Transverse colon (tissue), 3 donors: ENCODE data around the gene C19orf53.

Experiments used
- POLR2A ChIP-seq: fragments of 450-650 bp; IDR thresholded peaks from one replicate; pipeline ENCODE4 v1.6.1; 2016; ENCODE audit warnings: antibody characterized with exemption, mild to moderate bottlenecking, moderate library complexity
- TF ChIP-seq, protein P1 (sequence below), 5 experiments: fragments of 200-600 bp in 3 of 5; fragments of 450-650 bp in 2 of 5; sonication (generic) in 3 of 5; IDR thresholded peaks; 1 replicate in 2 of 5; 2 replicates in 3 of 5; pipeline ENCODE4 v1.5.1; 2016 to 2017; ENCODE audit warnings: antibody characterized with exemption in 5 of 5, inconsistent platforms in 3 of 5, mild to moderate bottlenecking in 2 of 5, moderate library complexity in 1 of 5

DNA sequence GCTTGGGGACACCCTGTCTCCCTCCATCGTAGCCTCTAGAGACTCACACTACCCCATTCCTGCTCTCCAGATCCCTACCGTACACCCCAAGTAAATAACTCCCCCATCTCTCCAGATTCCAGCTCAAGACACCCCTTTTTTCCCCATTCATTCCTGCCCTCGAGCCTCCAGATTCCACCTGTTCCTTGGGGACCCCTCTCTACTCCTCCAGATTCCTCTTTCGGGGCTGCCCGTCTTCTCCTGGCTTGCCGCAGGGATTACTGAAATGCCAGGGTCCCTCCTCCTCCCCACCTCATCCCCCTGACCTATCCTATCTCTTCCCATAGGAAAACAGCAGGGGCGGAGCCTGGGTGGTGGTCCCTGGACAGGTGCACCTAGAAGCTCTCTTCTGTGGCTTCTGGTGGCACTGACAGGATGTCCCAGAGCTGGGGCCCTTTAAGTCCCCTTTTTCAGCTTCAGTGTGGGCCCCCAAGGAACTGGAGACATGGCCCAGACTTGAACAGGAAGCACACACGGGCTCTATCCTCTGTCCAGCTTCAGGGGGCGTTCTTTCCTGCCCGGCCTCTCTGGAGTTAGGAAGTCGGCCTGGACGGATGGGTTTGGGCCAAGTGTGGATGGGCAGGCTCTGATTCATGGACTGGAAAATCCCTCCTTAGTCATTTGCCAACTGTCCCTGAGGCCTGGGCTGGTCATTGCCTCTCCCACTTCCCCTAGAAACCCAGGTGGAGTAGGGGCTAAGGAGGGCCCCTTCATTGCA, 22.2 kb downstream of the C19orf53 start:
- TF ChIP-seq, protein P1, sequence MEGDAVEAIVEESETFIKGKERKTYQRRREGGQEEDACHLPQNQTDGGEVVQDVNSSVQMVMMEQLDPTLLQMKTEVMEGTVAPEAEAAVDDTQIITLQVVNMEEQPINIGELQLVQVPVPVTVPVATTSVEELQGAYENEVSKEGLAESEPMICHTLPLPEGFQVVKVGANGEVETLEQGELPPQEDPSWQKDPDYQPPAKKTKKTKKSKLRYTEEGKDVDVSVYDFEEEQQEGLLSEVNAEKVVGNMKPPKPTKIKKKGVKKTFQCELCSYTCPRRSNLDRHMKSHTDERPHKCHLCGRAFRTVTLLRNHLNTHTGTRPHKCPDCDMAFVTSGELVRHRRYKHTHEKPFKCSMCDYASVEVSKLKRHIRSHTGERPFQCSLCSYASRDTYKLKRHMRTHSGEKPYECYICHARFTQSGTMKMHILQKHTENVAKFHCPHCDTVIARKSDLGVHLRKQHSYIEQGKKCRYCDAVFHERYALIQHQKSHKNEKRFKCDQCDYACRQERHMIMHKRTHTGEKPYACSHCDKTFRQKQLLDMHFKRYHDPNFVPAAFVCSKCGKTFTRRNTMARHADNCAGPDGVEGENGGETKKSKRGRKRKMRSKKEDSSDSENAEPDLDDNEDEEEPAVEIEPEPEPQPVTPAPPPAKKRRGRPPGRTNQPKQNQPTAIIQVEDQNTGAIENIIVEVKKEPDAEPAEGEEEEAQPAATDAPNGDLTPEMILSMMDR (IDR thresholded peaks at IDR 0.05) = peak in 1 of 5 experiments; percentile 14
- TF ChIP-seq POLR2A = no peak
